HG02884 (cell line): ENCODE measurements around the gene ING5.
"Not testable (repeated sequence)": the region's sequence is repeated elsewhere in the genome, so short reads cannot be mapped to it uniquely, and the experiment has no call there.

ENCODE experiments used
- ATAC-seq: cut with Tn5 transposase; IDR thresholded peaks from one replicate; pipeline ENCODE4 v1.9.1; 2021; ENCODE audit warnings: mild to moderate bottlenecking, moderate library complexity; ENCODE audit not compliant: unreplicated experiment

ING5 gene

GRCh38 chr2:241701399-241702154 lies at the start of gene ING5:
TSS of gene ING5 (plus strand) at chr2:241702039. CDS start at chr2:241702066, 27 bp downstream.
- ATAC-seq, result peak; percentile 43

- ATAC-seq, result no peak
These were observed 49.7 kb upstream of the ING5 start for GRCh38 chr2:241652142-241652541.

GRCh38 chr2:241652722-241653121 lies 49.1 kb upstream of the ING5 start:
- ATAC-seq, result no peak

- ATAC-seq, result no peak
These were observed 48.6 kb upstream of the ING5 start for GRCh38 chr2:241653210-241653750.

GRCh38 chr2:241654551-241654950 lies 47.3 kb upstream of the ING5 start:
- ATAC-seq, result no peak

GRCh38 chr2:241655516-241656189 lies 46.2 kb upstream of the ING5 start:
- no peak for ATAC-seq

- no peak for ATAC-seq
These were observed 45.6 kb upstream of the ING5 start for GRCh38 chr2:241656190-241656741.

GRCh38 chr2:241657786-241658254 lies 44.0 kb upstream of the ING5 start:
- no peak for ATAC-seq

- ATAC-seq, result no peak
These were observed 43.5 kb upstream of the ING5 start for GRCh38 chr2:241658296-241658695.

GRCh38 chr2:241659150-241659739 lies 42.6 kb upstream of the ING5 start:
- ATAC-seq, result no peak

GRCh38 chr2:241660593-241661213 lies 41.1 kb upstream of the ING5 start:
- ATAC-seq, result no peak

GRCh38 chr2:241662731-241663130 lies 39.1 kb upstream of the ING5 start:
- not testable (repeated sequence) for ATAC-seq

GRCh38 chr2:241665731-241666440 lies 36.0 kb upstream of the ING5 start:
- no peak for ATAC-seq

- ATAC-seq, result no peak
These were observed 35.0 kb upstream of the ING5 start for GRCh38 chr2:241666627-241667400.

GRCh38 chr2:241668354-241668753 lies 33.5 kb upstream of the ING5 start:
- ATAC-seq, result no peak

GRCh38 chr2:241668839-241669238 lies 33.0 kb upstream of the ING5 start:
- ATAC-seq, result no peak

- no peak for ATAC-seq
These were observed 31.3 kb upstream of the ING5 start for GRCh38 chr2:241670333-241671110.

GRCh38 chr2:241671457-241672240 lies 30.2 kb upstream of the ING5 start:
- no peak for ATAC-seq
